Uterus (tissue), 2 donors: ENCODE results near the gene OMA1.

Experiments
- CTCF ChIP-seq, 4 experiments: fragments of 200-600 bp in 2 of 4; fragments of 450-650 bp in 2 of 4; sonication (generic) in 2 of 4; IDR thresholded peaks; one replicate each; pipeline ENCODE4 v1.5.1; 2016 to 2019; ENCODE audit warnings: antibody characterized with exemption in 4 of 4, mild to moderate bottlenecking in 2 of 4, moderate library complexity in 1 of 4
- POLR2A ChIP-seq, 2 donors: fragments of 450-650 bp; IDR thresholded peaks; one replicate each; pipeline ENCODE4 v1.6.1; 2016; ENCODE audit warnings: antibody characterized with exemption in 2 of 2, mild to moderate bottlenecking in 1 of 2, moderate library complexity in 1 of 2

- no peak for TF ChIP-seq CTCF (IDR thresholded peaks at IDR 0.05)
- TF ChIP-seq POLR2A (IDR thresholded peaks at IDR 0.05) = no peak
These were observed 59.5 kb downstream of the OMA1 start for GRCh38 chr1:58487002-58487401.
